Endothelial cell of umbilical vein (primary cell): ENCODE measurements around the gene C22orf42. TPM values are rescaled to one million over a fixed set of nuclear protein-coding genes. Genes with fewer than 3 reads are reported as not detected.

ENCODE experiments used
- BruUV-seq: library from RNA; stranded (reverse); fragments of 400-500 nt; replicated peaks from 2 replicates; lab custom pipeline; 2021; lab: Mats Ljungman, UMichigan
- CTCF ChIA-PET: fragments of 300-600, 350-600 bp; sonication (Branson Sonifier 250); formaldehyde crosslinking; loops from one replicate; lab custom pipeline; 2021; ENCODE audit warnings: antibody characterized with exemption, inconsistent platforms; lab: Charles Lee
- POLR2A ChIA-PET: fragments of 300-600, 350-600 bp; sonication (Branson Sonifier 250); formaldehyde crosslinking; loops from one replicate; lab custom pipeline; 2021; ENCODE audit warnings: antibody characterized with exemption, inconsistent platforms; lab: Charles Lee
- DNase-seq: peaks from one replicate; pipeline ENCODE4 v3.0.0-alpha.2; 2011; ENCODE audit warnings: low read depth, low spot score
- FAIRE-seq: peaks from 2 replicates; lab custom pipeline; 2011; peaks lifted over from hg19 to GRCh38; lab: Jason Lieb, UNC
- H2AFZ ChIP-seq: 2 replicates; pipeline ENCODE4 v1.6.0; 2012; ENCODE audit warnings: low read depth, low read length, control low read depth, inconsistent platforms
- H3K27ac ChIP-seq: 2 replicates; pipeline ENCODE4 v1.5.1; 2011; ENCODE audit warnings: low read depth, mild to moderate bottlenecking, control low read depth, low read length, moderate library complexity; ENCODE audit not compliant: insufficient read depth
- H3K27me3 ChIP-seq, 2 experiments: 2 replicates each; pipeline versions ENCODE4 v1.6.0 to v1.6.1; 2011; ENCODE audit warnings: low read length in 2 of 2, mixed read lengths in 1 of 2; ENCODE audit not compliant: control insufficient read depth in 2 of 2, insufficient read depth in 2 of 2
- H3K36me3 ChIP-seq, 2 experiments: 2 replicates in 1 of 2; 3 replicates in 1 of 2; pipeline ENCODE4 v1.5.1; 2011; ENCODE audit warnings: low read length in 2 of 2, mild to moderate bottlenecking in 1 of 2, moderate library complexity in 1 of 2; ENCODE audit not compliant: control insufficient read depth in 2 of 2, insufficient read depth in 2 of 2; ENCODE audit errors: extremely low read depth in 1 of 2
- H3K4me1 ChIP-seq: 3 replicates; pipeline ENCODE4 v1.5.1; 2011; ENCODE audit warnings: mild to moderate bottlenecking, low read length; ENCODE audit not compliant: control insufficient read depth, insufficient read depth; ENCODE audit errors: extremely low read depth
- H3K4me2 ChIP-seq: 2 replicates; pipeline ENCODE4 v1.6.1; 2011; ENCODE audit warnings: low read length, control low read depth, mixed read lengths; ENCODE audit not compliant: insufficient read depth
- H3K4me3 ChIP-seq, 3 experiments: fragments of 200-600 bp in 1 of 3; sonication (generic), shearing (Covaris generic) in 1 of 3; replicated peaks in 1 of 3; 2 replicates each; pipeline ENCODE4 v1.5.1; 2011 to 2016; ENCODE audit warnings: control low read depth in 3 of 3, low read length in 3 of 3, mild to moderate bottlenecking in 2 of 3, inconsistent platforms in 1 of 3, low read depth in 1 of 3, moderate library complexity in 1 of 3; ENCODE audit not compliant: insufficient read depth in 1 of 3
- H3K79me2 ChIP-seq: 2 replicates; pipeline ENCODE4 v1.6.0; 2012; ENCODE audit warnings: low read length, inconsistent platforms; ENCODE audit not compliant: control insufficient read depth, insufficient read depth
- H3K9ac ChIP-seq: replicated peaks from 2 replicates; pipeline ENCODE3; 2011; ENCODE audit warnings: low read length, control low read depth; ENCODE audit not compliant: insufficient read depth; ENCODE audit errors: extremely low read depth
- H3K9me1 ChIP-seq: replicated peaks from 3 replicates; pipeline ENCODE4 v1.6.0; 2011; ENCODE audit warnings: mild to moderate bottlenecking, low read length; ENCODE audit not compliant: control insufficient read depth, insufficient read depth; ENCODE audit errors: extremely low read depth
- H3K9me3 ChIP-seq: replicated peaks from 2 replicates; pipeline ENCODE4 v1.5.1; 2012; ENCODE audit warnings: low read length, inconsistent platforms; ENCODE audit not compliant: control insufficient read depth, insufficient read depth
- H4K20me1 ChIP-seq: replicated peaks from 2 replicates; pipeline ENCODE3; 2011; ENCODE audit warnings: mild to moderate bottlenecking, low read length; ENCODE audit not compliant: control insufficient read depth, insufficient read depth; ENCODE audit errors: extremely low read depth
- CTCF ChIP-seq, 2 donors: IDR thresholded peaks; 1 replicate in 1 of 2; 2 replicates in 1 of 2; pipeline ENCODE4 v1.5.1; 2011; ENCODE audit warnings: low read length in 2 of 2, mild to moderate bottlenecking in 2 of 2, moderate library complexity in 2 of 2, control low read depth in 1 of 2, inconsistent platforms in 1 of 2, low read depth in 1 of 2; ENCODE audit not compliant: insufficient read depth in 1 of 2; ENCODE audit errors: extremely low read depth in 1 of 2
- EZH2 ChIP-seq: IDR thresholded peaks from 2 replicates; pipeline ENCODE4 v1.6.1; 2012; ENCODE audit warnings: borderline replicate concordance, low read depth, mild to moderate bottlenecking, moderate library complexity, low read length, inconsistent platforms; ENCODE audit not compliant: severe bottlenecking
- FOS ChIP-seq: IDR thresholded peaks from 2 replicates; pipeline ENCODE4 v1.6.1; 2011; ENCODE audit warnings: mild to moderate bottlenecking, low read length, moderate library complexity, borderline replicate concordance; ENCODE audit not compliant: insufficient read depth
- GATA2 ChIP-seq: IDR thresholded peaks from 2 replicates; pipeline ENCODE4 v1.7.0; 2011; ENCODE audit warnings: low read depth, mild to moderate bottlenecking, moderate library complexity, mixed read lengths, low read length; ENCODE audit not compliant: insufficient read length, insufficient read depth
- JUN ChIP-seq: IDR thresholded peaks from 2 replicates; pipeline ENCODE4 v1.6.1; 2011; ENCODE audit warnings: borderline replicate concordance, low read depth; ENCODE audit not compliant: insufficient read length, insufficient read depth
- MAX ChIP-seq: IDR thresholded peaks from 2 replicates; pipeline ENCODE4 v1.6.1; 2011; ENCODE audit not compliant: insufficient read depth, insufficient read length
- MYC ChIP-seq: IDR thresholded peaks from one replicate; pipeline ENCODE4 v1.6.1; 2011; ENCODE audit warnings: mild to moderate bottlenecking, low read depth, low read length
- POLR2A ChIP-seq: IDR thresholded peaks from 2 replicates; pipeline ENCODE4 v1.6.1; 2012; ENCODE audit warnings: low read depth, mild to moderate bottlenecking, control low read depth, low read length
- POLR2AphosphoS5 ChIP-seq: IDR thresholded peaks from 2 replicates; pipeline ENCODE4 v1.6.1; 2012; ENCODE audit warnings: low read depth, mild to moderate bottlenecking, control low read depth, low read length, moderate library complexity; ENCODE audit not compliant: insufficient read depth
- dilution Hi-C: fragments of 300-500 bp; cut with MboI; formaldehyde crosslinking; loops from one replicate; pipeline ENCODE4 v1.15.0; 2019; ENCODE audit warnings: low sequenced_read_pairs; ENCODE audit not compliant: extremely low pct_ligation_motif_present
- intact Hi-C: fragments of 100-400 bp; cut with micrococcal nuclease; formaldehyde crosslinking; loops from one replicate; pipeline ENCODE4 v1.10.0; 2022
- polyA plus RNA-seq, 4 experiments: library from polyadenylated mRNA; depleted of rRNA in 3 of 4; stranded (reverse) in 3 of 4; unstranded in 1 of 4; fragments of >200 nt; gene quantifications; 2 replicates each; pipeline versions ENCODE4 v1.2.1 to v1.2.3, GENCODE V29; 2011 to 2012; ENCODE audit warnings: missing spikeins in 1 of 4
- total RNA-seq: library from RNA; stranded (reverse); gene quantifications from 2 replicates; pipeline ENCODE4 v1.2.3, GENCODE V29; 2021

The C22orf42 gene
- total and polyA plus RNA-seq, 2 donors (not counting 3 experiments of a cell fraction or from before 2014, with no cell fraction given): not detected

GRCh38 chr22:32183625-32184024 is 24.5 kb upstream of the C22orf42 start:
- DNase-seq: no peak
- no peak for TF ChIP-seq EZH2
- no peak for TF ChIP-seq JUN
- no TSS peak for BruUV-seq
- Histone ChIP-seq H3K79me2 (no peaks in the 10 kb centered on the region), H2AFZ (no peak overlapping the region), H3K4me3 (no peak overlapping the region), H3K4me1 (no peaks in the 10 kb centered on the region), H3K36me3 (no peaks in the 10 kb centered on the region), H3K4me2 (no peak overlapping the region), H3K9me3 (no peaks in the 10 kb centered on the region), H3K9me1 (no peaks in the 10 kb centered on the region), H4K20me1 (no peaks in the 10 kb centered on the region), H3K9ac (no peak overlapping the region), H3K27ac (no peak overlapping the region), H3K27me3 (peaks cover 0 to 2% of the 10 kb centered on the region in 2 experiments)
- CTCF ChIA-PET: no interaction called here
- POLR2A ChIA-PET: no interaction called here
- intact Hi-C loops: no loop called here
- FAIRE-seq: no peak
- dilution Hi-C loops: no loop called here

- peaks cover 2% of the 10 kb centered on the region in 2 experiments for H3K27me3 ChIP-seq
- H3K9ac ChIP-seq: no peak overlapping the region
- no peak for DNase-seq
- intact Hi-C loops: no loop called here
- ChIA-PET CTCF (no interaction called here), POLR2A (no interaction called here)
- no peaks in the 10 kb centered on the region for H3K9me3 ChIP-seq
- no peak for TF ChIP-seq POLR2AphosphoS5
- TF ChIP-seq CTCF (IDR thresholded peaks at IDR 0.05; ENCODE audit: extremely low read depth in 1 of 2, insufficient read depth in 1 of 2, low read depth in 1 of 2, low read length in 2 of 2): no peak
- TF ChIP-seq MYC: no peak
- TF ChIP-seq GATA2: no peak
- no peak for TF ChIP-seq EZH2
- no peak for TF ChIP-seq MAX
- TF ChIP-seq JUN: no peak
- no peak for TF ChIP-seq POLR2A
- TF ChIP-seq FOS: no peak
- H3K4me2 ChIP-seq: no peak overlapping the region
- BruUV-seq: no TSS peak
- no peak overlapping the region for H2AFZ ChIP-seq
- no peaks in the 10 kb centered on the region for H4K20me1 ChIP-seq
- no peaks in the 10 kb centered on the region for H3K79me2 ChIP-seq
- no peaks in the 10 kb centered on the region for H3K4me1 ChIP-seq
- dilution Hi-C loops: no loop called here
- H3K36me3 ChIP-seq: no peaks in the 10 kb centered on the region
- FAIRE-seq: no peak
- H3K27ac ChIP-seq: no peak overlapping the region
- H3K9me1 ChIP-seq: no peaks in the 10 kb centered on the region
- H3K4me3 ChIP-seq: no peak overlapping the region
Measured at GRCh38 chr22:32181043-32181442, 21.9 kb upstream of the C22orf42 start.
